SU-DHL-6 (cell line): ENCODE data around the gene ABCC8.

ENCODE experiments used
- H2AFZ ChIP-seq: fragments of 200-600 bp; sonication (generic); 2 replicates; pipeline ENCODE4 v1.6.1; 2014; ENCODE audit warnings: low read depth, mild to moderate bottlenecking, moderate library complexity, mixed read lengths, antibody characterized with exemption, low read length; ENCODE audit not compliant: severe bottlenecking
- H3F3A ChIP-seq: fragments of 200-600 bp; shearing (Covaris generic); 2 replicates; pipeline ENCODE4 v1.6.0; 2016; ENCODE audit warnings: antibody characterized with exemption, mild to moderate bottlenecking; ENCODE audit not compliant: insufficient read depth
- H3K27ac ChIP-seq: fragments of 200-600 bp; sonication (generic); 2 replicates; pipeline ENCODE4 v1.5.1; 2016; ENCODE audit warnings: low read depth, mild to moderate bottlenecking, low read length, moderate library complexity, mixed read lengths
- H3K27me3 ChIP-seq: fragments of 200-600 bp; sonication (generic), shearing (Covaris generic); 2 replicates; pipeline ENCODE4 v1.6.0; 2014; ENCODE audit warnings: mild to moderate bottlenecking, low read length
- H3K36me3 ChIP-seq: fragments of 200-600 bp; sonication (generic); 2 replicates; pipeline ENCODE4 v1.6.1; 2014; ENCODE audit warnings: mild to moderate bottlenecking, low read length, mixed read lengths
- H3K4me2 ChIP-seq: fragments of 300-600, 200-600 bp; shearing (Covaris generic), sonication (generic); 2 replicates; pipeline ENCODE4 v1.6.0; 2014; ENCODE audit warnings: low read length, low read depth, mild to moderate bottlenecking; ENCODE audit not compliant: poor library complexity, severe bottlenecking
- H3K4me3 ChIP-seq: fragments of 200-600 bp; sonication (generic); 2 replicates; pipeline ENCODE4 v1.5.1; 2014; ENCODE audit warnings: antibody characterized with exemption, low read length, mild to moderate bottlenecking, mixed read lengths; ENCODE audit not compliant: insufficient read depth, poor library complexity, severe bottlenecking
- H3K79me2 ChIP-seq: fragments of 200-600 bp; sonication (generic); 2 replicates; pipeline ENCODE4 v1.6.1; 2014; ENCODE audit warnings: mild to moderate bottlenecking, low read length, moderate library complexity; ENCODE audit not compliant: insufficient read depth
- H3K9ac ChIP-seq: fragments of 200-600 bp; sonication (generic); 2 replicates; pipeline ENCODE4 v1.7.0; 2014; ENCODE audit warnings: mild to moderate bottlenecking, low read length
- H3K9me2 ChIP-seq: fragments of 200-600 bp; sonication (generic); replicated peaks from 2 replicates; pipeline ENCODE4 v1.6.1; 2014; ENCODE audit warnings: low read length; ENCODE audit not compliant: insufficient read depth
- H3K9me3 ChIP-seq: fragments of 200-600 bp; sonication (generic); 2 replicates; pipeline ENCODE4 v1.6.1; 2014; ENCODE audit warnings: low read length, mixed read lengths; ENCODE audit not compliant: insufficient read depth
- H4K20me1 ChIP-seq: fragments of 200-600 bp; sonication (generic); 2 replicates; pipeline ENCODE4 v1.6.1; 2014; ENCODE audit warnings: low read depth, mild to moderate bottlenecking, antibody characterized with exemption, low read length, moderate library complexity, mixed read lengths
- CTCF ChIP-seq: fragments of 200-600 bp; sonication (generic); IDR thresholded peaks from one replicate; pipeline ENCODE4 v1.5.1; 2017; ENCODE audit warnings: antibody characterized with exemption, mild to moderate bottlenecking, low read length, moderate library complexity; ENCODE audit not compliant: insufficient read depth, poor library complexity, severe bottlenecking
- EZH2phosphoT487 ChIP-seq: fragments of 200-600 bp; sonication (generic), shearing (Covaris generic); conservative IDR thresholded peaks from 2 replicates; pipeline ENCODE4 v1.6.1; 2018; ENCODE audit warnings: mild to moderate bottlenecking, antibody characterized with exemption, low read length, moderate library complexity, mixed read lengths

The ABCC8 gene

GRCh38 chr11:17519061-17519885, 42.6 kb upstream of the ABCC8 start:
- no peaks in the 10 kb centered on the region for H3K27me3 ChIP-seq
- H3K9me2 ChIP-seq, result no peaks in the 10 kb centered on the region
- no peak overlapping the region for H3K9ac ChIP-seq
- H3K9me3 ChIP-seq, result no peaks in the 10 kb centered on the region
- H3K36me3 ChIP-seq, result no peaks in the 10 kb centered on the region
- no peak overlapping the region for H3K4me2 ChIP-seq
- no peak overlapping the region for H3K27ac ChIP-seq
- no peaks in the 10 kb centered on the region for H4K20me1 ChIP-seq
- H3F3A ChIP-seq, result no peaks in the 10 kb centered on the region
- no peak for TF ChIP-seq EZH2phosphoT487
- no peak for TF ChIP-seq CTCF
- no peaks in the 10 kb centered on the region for H3K79me2 ChIP-seq
- no peak overlapping the region for H3K4me3 ChIP-seq
- H2AFZ ChIP-seq, result no peak overlapping the region

- Histone ChIP-seq H3K4me3 (no peak overlapping the region), H3F3A (no peaks in the 10 kb centered on the region), H3K9ac (no peak overlapping the region), H2AFZ (no peak overlapping the region), H3K36me3 (no peaks in the 10 kb centered on the region), H4K20me1 (no peaks in the 10 kb centered on the region), H3K9me2 (no peaks in the 10 kb centered on the region), H3K27me3 (no peaks in the 10 kb centered on the region), H3K27ac (no peak overlapping the region), H3K79me2 (no peaks in the 10 kb centered on the region), H3K4me2 (no peak overlapping the region), H3K9me3 (no peaks in the 10 kb centered on the region)
- TF ChIP-seq EZH2phosphoT487, result no peak
Observed at GRCh38 chr11:17518366-17518765, 41.7 kb upstream of the ABCC8 start.

- Histone ChIP-seq H3K4me2 (no peak overlapping the region), H3K27ac (no peak overlapping the region), H2AFZ (no peak overlapping the region), H3K79me2 (no peaks in the 10 kb centered on the region), H4K20me1 (no peaks in the 10 kb centered on the region), H3K4me3 (no peak overlapping the region), H3K27me3 (no peaks in the 10 kb centered on the region), H3K36me3 (no peaks in the 10 kb centered on the region), H3K9me2 (no peaks in the 10 kb centered on the region), H3K9me3 (no peaks in the 10 kb centered on the region), H3K9ac (no peak overlapping the region), H3F3A (no peaks in the 10 kb centered on the region)
- TF ChIP-seq CTCF, result no peak
- TF ChIP-seq EZH2phosphoT487, result no peak
Observed at GRCh38 chr11:17517186-17517585, 40.5 kb upstream of the ABCC8 start.

- H3F3A ChIP-seq, result no peaks in the 10 kb centered on the region
- no peaks in the 10 kb centered on the region for H3K36me3 ChIP-seq
- no peak overlapping the region for H3K27ac ChIP-seq
- H3K9me2 ChIP-seq, result no peaks in the 10 kb centered on the region
- H3K79me2 ChIP-seq, result no peaks in the 10 kb centered on the region
- TF ChIP-seq CTCF (no peak), EZH2phosphoT487 (no peak)
- H2AFZ ChIP-seq, result no peak overlapping the region
- H3K4me3 ChIP-seq, result no peak overlapping the region
- H3K9me3 ChIP-seq, result no peaks in the 10 kb centered on the region
- no peaks in the 10 kb centered on the region for H4K20me1 ChIP-seq
- no peaks in the 10 kb centered on the region for H3K27me3 ChIP-seq
- H3K4me2 ChIP-seq, result no peak overlapping the region
- H3K9ac ChIP-seq, result no peak overlapping the region
Observed at GRCh38 chr11:17516551-17517150, 40.0 kb upstream of the ABCC8 start.
